H1 (cell line): ENCODE measurements around the gene ITGB5. TPM values are rescaled to one million over a fixed set of nuclear protein-coding genes. Genes with fewer than 3 reads are reported as not detected.

Source experiments
- CTCF ChIA-PET: fragments of 300-600 bp; sonication (Branson Sonifier 250); formaldehyde crosslinking; loops from one replicate; lab custom pipeline; 2021; ENCODE audit not compliant: partially characterized antibody; lab: Charles Lee
- POLR2A ChIA-PET: fragments of 300-600 bp; sonication (Branson Sonifier 250); formaldehyde crosslinking; loops from one replicate; lab custom pipeline; 2021; ENCODE audit warnings: inconsistent platforms; ENCODE audit not compliant: partially characterized antibody; lab: Charles Lee
- DNase-seq, 2 experiments: peaks; one replicate each; pipeline versions ENCODE4 v3.0.0 to v3.0.0-alpha.2; 2010 to 2022; ENCODE audit warnings: low spot score in 2 of 2, low read depth in 1 of 2, mixed read lengths in 1 of 2
- FAIRE-seq: peaks from 2 replicates; lab custom pipeline; 2011; peaks lifted over from hg19 to GRCh38; lab: Jason Lieb, UNC
- H2AFZ ChIP-seq: 2 replicates; pipeline ENCODE4 v1.8.1; 2012; ENCODE audit warnings: low read length, inconsistent platforms
- H2AK5ac ChIP-seq: 2 replicates; pipeline ENCODE4 v1.6.1; 2013; ENCODE audit warnings: low read depth, low read length
- H2BK120ac ChIP-seq: replicated peaks from 2 replicates; pipeline ENCODE3; 2013; ENCODE audit warnings: low read depth, low read length, inconsistent platforms
- H2BK12ac ChIP-seq: 2 replicates; pipeline ENCODE4 v1.6.1; 2013; ENCODE audit warnings: low read depth, low read length
- H2BK15ac ChIP-seq: 2 replicates; pipeline ENCODE4 v1.6.1; 2013; ENCODE audit warnings: low read length
- H2BK20ac ChIP-seq: 2 replicates; pipeline ENCODE4 v1.6.1; 2013; ENCODE audit warnings: low read length
- H2BK5ac ChIP-seq: 2 replicates; pipeline ENCODE4 v1.6.1; 2013; ENCODE audit warnings: low read depth, low read length
- H3K14ac ChIP-seq: 2 replicates; pipeline ENCODE4 v1.6.1; 2013; ENCODE audit warnings: inconsistent platforms; ENCODE audit not compliant: insufficient read length
- H3K18ac ChIP-seq: 2 replicates; pipeline ENCODE4 v1.6.1; 2013; ENCODE audit warnings: low read length; ENCODE audit errors: extremely low read depth
- H3K23ac ChIP-seq: 2 replicates; pipeline ENCODE4 v1.6.1; 2013; ENCODE audit warnings: inconsistent platforms; ENCODE audit not compliant: insufficient read length
- H3K23me2 ChIP-seq: 2 replicates; pipeline ENCODE4 v1.6.1; 2013; ENCODE audit warnings: low read depth, low read length
- H3K27ac ChIP-seq: 2 replicates; pipeline ENCODE4 v1.6.1; 2011; ENCODE audit warnings: low read depth, low read length, inconsistent platforms
- H3K27me3 ChIP-seq, 4 experiments: replicated peaks in 1 of 4; 1 replicate in 1 of 4; 2 replicates in 3 of 4; pipeline versions ENCODE4 v1.6.1 to v1.8.1; 2011 to 2013; ENCODE audit warnings: low read length in 3 of 4, mild to moderate bottlenecking in 3 of 4, inconsistent platforms in 2 of 4, mixed read lengths in 2 of 4, moderate library complexity in 1 of 4; ENCODE audit not compliant: control insufficient read depth in 3 of 4, insufficient read depth in 3 of 4; ENCODE audit errors: extremely low read depth in 1 of 4
- H3K36me3 ChIP-seq, 4 experiments: 2 replicates each; pipeline versions ENCODE4 v1.6.1 to v1.8.1; 2011 to 2013; ENCODE audit warnings: mild to moderate bottlenecking in 4 of 4, low read length in 3 of 4, moderate library complexity in 2 of 4, control low read depth in 1 of 4, inconsistent platforms in 1 of 4; ENCODE audit not compliant: insufficient read depth in 4 of 4, control insufficient read depth in 2 of 4
- H3K4ac ChIP-seq: replicated peaks from 2 replicates; pipeline ENCODE3; 2013; ENCODE audit warnings: low read length, low read depth, mixed read lengths, inconsistent platforms; ENCODE audit not compliant: insufficient read length
- H3K4me1 ChIP-seq, 4 experiments: replicated peaks in 1 of 4; 1 replicate in 1 of 4; 2 replicates in 3 of 4; pipeline versions ENCODE4 v1.6.1 to v1.8.1; 2011 to 2013; ENCODE audit warnings: low read length in 3 of 4, inconsistent platforms in 2 of 4, mixed read lengths in 1 of 4; ENCODE audit not compliant: insufficient read depth in 4 of 4, control insufficient read depth in 3 of 4
- H3K4me2 ChIP-seq, 2 experiments: 2 replicates each; pipeline versions ENCODE4 v1.6.1 to v1.8.1; 2011 to 2013; ENCODE audit warnings: low read depth in 2 of 2, low read length in 2 of 2, control low read depth in 1 of 2, inconsistent platforms in 1 of 2, mild to moderate bottlenecking in 1 of 2; ENCODE audit not compliant: insufficient read depth in 1 of 2
- H3K4me3 ChIP-seq, 4 experiments: fragments of 200-600, 300-600 bp in 1 of 4; sonication (generic), shearing (Covaris generic), sonication (Bioruptor Twin) in 1 of 4; 2 replicates each; pipeline versions ENCODE4 v1.5.1 to v1.8.1; 2011 to 2016; ENCODE audit warnings: low read length in 4 of 4, low read depth in 3 of 4, control low read depth in 2 of 4, inconsistent platforms in 2 of 4, mild to moderate bottlenecking in 2 of 4, mixed read lengths in 1 of 4, moderate library complexity in 1 of 4; ENCODE audit not compliant: insufficient read depth in 2 of 4; ENCODE audit errors: extremely low read depth in 1 of 4
- H3K56ac ChIP-seq: replicated peaks from 2 replicates; pipeline ENCODE3; 2013; ENCODE audit warnings: low read depth, mild to moderate bottlenecking, mixed read lengths, low read length, inconsistent platforms; ENCODE audit not compliant: insufficient read length
- H3K79me1 ChIP-seq: 2 replicates; pipeline ENCODE4 v1.6.1; 2013; ENCODE audit warnings: low read depth, low read length, control low read depth
- H3K79me2 ChIP-seq, 2 experiments: 2 replicates each; pipeline versions ENCODE4 v1.6.1 to v1.8.1; 2012 to 2013; ENCODE audit warnings: low read length in 2 of 2, mild to moderate bottlenecking in 2 of 2, inconsistent platforms in 1 of 2; ENCODE audit not compliant: insufficient read depth in 2 of 2, control insufficient read depth in 1 of 2
- H3K9ac ChIP-seq, 4 experiments: replicated peaks in 1 of 4; 1 replicate in 1 of 4; 2 replicates in 3 of 4; pipeline versions ENCODE4 v1.6.1 to v1.8.1; 2011 to 2013; ENCODE audit warnings: low read depth in 3 of 4, low read length in 3 of 4, control low read depth in 2 of 4, mild to moderate bottlenecking in 2 of 4, moderate library complexity in 2 of 4, inconsistent platforms in 1 of 4; ENCODE audit errors: extremely low read depth in 1 of 4
- H3K9me3 ChIP-seq, 2 experiments: 2 replicates each; pipeline versions ENCODE4 v1.6.1 to v1.8.1; 2012 to 2013; ENCODE audit warnings: mild to moderate bottlenecking in 2 of 2, moderate library complexity in 2 of 2, control low read depth in 1 of 2, inconsistent platforms in 1 of 2, low read depth in 1 of 2, low read length in 1 of 2, mixed read lengths in 1 of 2; ENCODE audit not compliant: insufficient read depth in 2 of 2
- H4K20me1 ChIP-seq, 2 experiments: replicated peaks in 1 of 2; 2 replicates each; pipeline versions ENCODE3 to v1.8.1; 2011 to 2013; ENCODE audit warnings: inconsistent platforms in 2 of 2, low read length in 2 of 2, mild to moderate bottlenecking in 1 of 2; ENCODE audit not compliant: insufficient read depth in 2 of 2, control insufficient read depth in 1 of 2
- H4K5ac ChIP-seq: 2 replicates; pipeline ENCODE4 v1.6.1; 2013; ENCODE audit warnings: low read length, low read depth, mixed read lengths, inconsistent platforms; ENCODE audit not compliant: insufficient read length
- H4K8ac ChIP-seq: 2 replicates; pipeline ENCODE4 v1.8.0; 2013; ENCODE audit warnings: mild to moderate bottlenecking, moderate library complexity, low read length, inconsistent platforms; ENCODE audit not compliant: insufficient read depth; ENCODE audit errors: extremely low read depth
- H4K91ac ChIP-seq: replicated peaks from 2 replicates; pipeline ENCODE3; 2013; ENCODE audit warnings: low read length, mixed read lengths, inconsistent platforms; ENCODE audit not compliant: insufficient read length
- CTBP2 ChIP-seq: IDR thresholded peaks from 2 replicates; pipeline ENCODE4 v1.7.0; 2011; ENCODE audit warnings: borderline replicate concordance, mild to moderate bottlenecking, moderate library complexity, mixed read lengths, low read length; ENCODE audit not compliant: insufficient read depth, insufficient read length
- EZH2 ChIP-seq: fragments of 200-600 bp; sonication (generic); IDR thresholded peaks from 2 replicates; pipeline ENCODE4 v1.7.1; 2012; ENCODE audit warnings: low read depth, mild to moderate bottlenecking, moderate library complexity, low read length, inconsistent platforms; ENCODE audit not compliant: severe bottlenecking
- MAFK ChIP-seq: IDR thresholded peaks from 2 replicates; pipeline ENCODE4 v1.6.1; 2012; ENCODE audit warnings: low read depth, mild to moderate bottlenecking, improper control_type of control experiment, low read length
- POLR2AphosphoS5 ChIP-seq: IDR thresholded peaks from 2 replicates; pipeline ENCODE4 v1.6.1; 2011; ENCODE audit warnings: low read depth, low read length
- SAP30 ChIP-seq: fragments of 300-600 bp; sonication (generic); IDR thresholded peaks from 2 replicates; pipeline ENCODE4 v1.7.1; 2012; ENCODE audit warnings: low read length, moderate library complexity, mild to moderate bottlenecking, inconsistent platforms; ENCODE audit not compliant: insufficient read depth, insufficient replicate concordance
- TAF7 ChIP-seq: optimal IDR thresholded peaks from 2 replicates; pipeline ENCODE3; 2011; ENCODE audit warnings: low read depth, mild to moderate bottlenecking, inconsistent platforms, low read length, moderate library complexity, borderline replicate concordance
- WGBS, 2 experiments: shearing (Covaris generic) in 1 of 2; methylation state at CpG; one replicate each; pipeline versions ENCODE4 v1.1.6 to v1.1.7; 2013 to 2015; ENCODE audit warnings: low lambda C conversion rate in 2 of 2, mixed read lengths in 2 of 2, inconsistent platforms in 1 of 2, low coverage in 1 of 2, missing lambda C conversion rate in 1 of 2; ENCODE audit not compliant: insufficient replicate concordance in 2 of 2, insufficient coverage in 1 of 2, insufficient read length in 1 of 2; ENCODE audit errors: extremely low coverage in 1 of 2, missing lambda C conversion rate in 1 of 2; 5-methylcytosine and 5-hydroxymethylcytosine counted together
- polyA plus RNA-seq, 7 experiments: library from polyadenylated mRNA; depleted of rRNA in 3 of 7; stranded (reverse) in 5 of 7; unstranded in 2 of 7; fragments of >200 nt in 5 of 7; fragments of 200-250 nt in 2 of 7; gene quantifications; 1 replicate in 5 of 7; 2 replicates in 1 of 7; 4 replicates in 1 of 7; pipeline versions ENCODE4 v1.2.1 to v1.2.3, GENCODE V29; 2011 to 2013; ENCODE audit warnings: missing spikeins in 2 of 7, mixed read lengths in 2 of 7
- total RNA-seq: library from RNA; stranded (reverse); fragmentation: NEBNext Ultra II Directional; extraction: Animal tissue kit (Norgen Biotek cat#: 25700); gene quantifications from 2 replicates; pipeline ENCODE4 v1.2.1, GENCODE V29; 2021
- TF ChIP-seq, protein P1 (sequence below): IDR thresholded peaks from 2 replicates; pipeline ENCODE4 v1.6.1; 2011; ENCODE audit warnings: low read length, improper control_type of control experiment
- TF ChIP-seq, protein P2 (sequence below): IDR thresholded peaks from 2 replicates; pipeline ENCODE4 v1.6.1; 2012; ENCODE audit warnings: inconsistent platforms

The ITGB5 gene
- total and polyA plus RNA-seq, 2 of the 8 experiments (the other 6 are each of a cell fraction or from before 2014, with no cell fraction given), result 101 to 268 TPM

DNA sequence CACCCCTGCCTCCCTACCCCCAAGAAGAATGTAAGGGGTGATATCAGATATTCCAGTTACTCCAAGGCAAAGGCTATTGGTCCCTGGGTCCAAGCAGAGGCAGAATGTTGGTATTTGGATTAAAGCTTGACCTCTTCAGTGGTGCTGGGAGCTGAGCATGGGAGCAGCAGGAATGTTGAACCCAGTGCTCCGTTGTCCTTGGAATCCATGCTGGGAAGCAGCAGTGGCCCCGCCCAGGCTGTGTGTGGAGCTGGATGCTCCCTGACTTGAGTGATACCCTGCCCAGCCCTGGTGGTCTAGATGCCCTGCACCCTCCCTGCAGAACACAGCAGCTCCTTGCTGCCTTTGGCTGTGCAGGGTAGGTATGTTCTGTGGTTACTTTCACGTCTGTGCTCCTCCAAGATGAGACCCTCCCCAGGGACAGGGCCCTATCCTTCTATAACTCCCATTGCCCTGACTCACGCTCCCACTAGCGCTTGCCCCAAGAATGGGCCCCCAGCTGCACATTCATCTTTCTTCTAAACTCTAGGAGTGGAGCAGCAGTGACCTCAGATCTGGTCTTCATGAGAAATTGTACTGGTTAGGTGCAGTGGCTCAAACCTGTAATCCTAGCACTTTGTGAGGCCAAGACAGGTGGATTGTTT lies 121.8 kb downstream of the ITGB5 start:
- Histone ChIP-seq H3K14ac (no peak overlapping the region), H3K56ac (no peak overlapping the region), H2BK20ac (no peak overlapping the region), H3K23me2 (no peaks in the 10 kb centered on the region), H4K5ac (no peak overlapping the region), H2AFZ (no peak overlapping the region), H3K36me3 (peaks cover 11 to 34% (median 30%) of the 10 kb centered on the region in 4 experiments; a peak in 7 of 8 replicates), H4K8ac (no peak overlapping the region), H3K9me3 (no peaks in the 10 kb centered on the region), H2AK5ac (no peak overlapping the region), H3K18ac (no peak overlapping the region), H3K4me3 (no peak overlapping the region), H3K79me2 (no peaks in the 10 kb centered on the region), H3K4me1 (no peaks in the 10 kb centered on the region; a peak in 1 of 7 replicates), H3K79me1 (no peaks in the 10 kb centered on the region), H3K4me2 (no peak overlapping the region), H4K20me1 (peaks cover 1 to 2% of the 10 kb centered on the region in 2 experiments), H3K27ac (no peak overlapping the region), H3K27me3 (no peaks in the 10 kb centered on the region; a peak in 1 of 7 replicates), H2BK120ac (no peak overlapping the region), H3K4ac (no peak overlapping the region), H2BK5ac (no peak overlapping the region; the same call in 1 of the 2 replicates), H3K9ac (no peak overlapping the region), H2BK12ac (no peak overlapping the region), H4K91ac (no peak overlapping the region), H2BK15ac (no peak overlapping the region), H3K23ac (no peak overlapping the region)
- DNase-seq (no peak), FAIRE-seq (no peak)
- POLR2A ChIA-PET, result no interaction called here
- WGBS, 2 experiments, result 82% methylated on average over 5 of the region's 5 CpGs; no CpG with 5 or more reads in 1 of the 2 experiments
- CTCF ChIA-PET, result interaction anchor here (11.6 kb wide), 1 partner anchor 140 kb away, joined by 173 read pairs; no protein-coding TSS in a partner anchor
- TF ChIP-seq, protein P1, sequence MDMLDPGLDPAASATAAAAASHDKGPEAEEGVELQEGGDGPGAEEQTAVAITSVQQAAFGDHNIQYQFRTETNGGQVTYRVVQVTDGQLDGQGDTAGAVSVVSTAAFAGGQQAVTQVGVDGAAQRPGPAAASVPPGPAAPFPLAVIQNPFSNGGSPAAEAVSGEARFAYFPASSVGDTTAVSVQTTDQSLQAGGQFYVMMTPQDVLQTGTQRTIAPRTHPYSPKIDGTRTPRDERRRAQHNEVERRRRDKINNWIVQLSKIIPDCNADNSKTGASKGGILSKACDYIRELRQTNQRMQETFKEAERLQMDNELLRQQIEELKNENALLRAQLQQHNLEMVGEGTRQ, result no peak
- no peak for TF ChIP-seq EZH2
- TF ChIP-seq, protein P2, sequence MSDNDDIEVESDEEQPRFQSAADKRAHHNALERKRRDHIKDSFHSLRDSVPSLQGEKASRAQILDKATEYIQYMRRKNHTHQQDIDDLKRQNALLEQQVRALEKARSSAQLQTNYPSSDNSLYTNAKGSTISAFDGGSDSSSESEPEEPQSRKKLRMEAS, result no peak
- TF ChIP-seq TAF7, result no peak
- no peak for TF ChIP-seq POLR2AphosphoS5
- no peak for TF ChIP-seq SAP30
- no peak for TF ChIP-seq CTBP2
- no peak for TF ChIP-seq MAFK
